ENCODE measurements around the gene FGFR3.
A peak's percentile ranks its signal among the peaks of the same experiment; 100 is the strongest.

FGFR3 gene
- 0.94 reads per million for total RNA-seq

DNA sequence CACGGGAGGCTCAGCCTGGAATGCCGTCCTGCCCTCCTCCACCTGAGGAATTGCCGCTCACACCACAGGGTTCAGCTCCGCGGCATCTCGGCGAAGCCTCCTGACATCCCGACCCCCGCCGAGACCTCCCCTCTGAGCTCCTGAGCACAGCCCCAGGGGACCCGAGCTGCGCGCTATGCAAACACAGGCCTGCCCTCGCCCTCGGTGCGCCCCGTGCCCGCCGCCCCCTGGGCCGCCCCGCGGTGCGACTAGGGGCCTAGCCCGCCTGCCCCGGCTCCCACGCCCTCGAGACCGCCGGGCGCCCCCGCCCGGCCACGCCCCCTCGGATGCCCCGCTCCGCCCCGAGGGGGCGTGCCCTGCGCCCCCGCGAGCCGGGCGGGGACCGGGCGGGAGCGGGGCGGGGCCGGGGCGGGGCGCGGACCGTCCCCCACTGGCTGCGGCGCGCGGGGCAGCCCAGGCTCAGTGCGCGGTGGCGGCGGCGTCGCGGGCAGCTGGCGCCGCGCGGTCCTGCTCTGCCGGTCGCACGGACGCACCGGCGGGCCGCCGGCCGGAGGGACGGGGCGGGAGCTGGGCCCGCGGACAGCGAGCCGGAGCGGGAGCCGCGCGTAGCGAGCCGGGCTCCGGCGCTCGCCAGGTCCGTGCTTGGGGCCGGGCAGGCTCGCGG, at the start of gene FGFR3:
FGFR3 (plus strand) TSS at position 462 of the 664 bp plus-strand sequence. CDS start 642 bp downstream, outside the sequence.
- no peak for DNase-seq

DNA sequence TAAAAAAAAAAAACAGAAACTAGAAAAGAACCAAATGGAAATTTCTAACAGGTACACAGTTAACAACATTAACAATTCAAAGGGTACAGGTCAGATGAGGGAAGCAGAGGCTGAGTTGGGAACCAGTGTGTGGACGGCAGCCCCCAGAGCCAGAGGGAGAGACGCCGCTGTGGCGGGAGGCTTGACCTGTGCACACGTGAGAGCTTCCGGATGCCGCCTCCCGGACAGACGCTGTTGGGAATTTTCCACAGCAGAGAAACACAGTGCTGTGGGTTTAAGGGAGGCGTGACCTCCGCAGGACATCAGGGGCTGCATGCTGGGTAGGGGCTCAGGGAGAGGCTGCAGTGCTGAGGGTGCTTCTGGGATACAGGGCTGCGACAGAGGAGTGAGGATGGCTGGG, 49.5 kb upstream of the FGFR3 start:
- DNase-seq = no peak

DNA sequence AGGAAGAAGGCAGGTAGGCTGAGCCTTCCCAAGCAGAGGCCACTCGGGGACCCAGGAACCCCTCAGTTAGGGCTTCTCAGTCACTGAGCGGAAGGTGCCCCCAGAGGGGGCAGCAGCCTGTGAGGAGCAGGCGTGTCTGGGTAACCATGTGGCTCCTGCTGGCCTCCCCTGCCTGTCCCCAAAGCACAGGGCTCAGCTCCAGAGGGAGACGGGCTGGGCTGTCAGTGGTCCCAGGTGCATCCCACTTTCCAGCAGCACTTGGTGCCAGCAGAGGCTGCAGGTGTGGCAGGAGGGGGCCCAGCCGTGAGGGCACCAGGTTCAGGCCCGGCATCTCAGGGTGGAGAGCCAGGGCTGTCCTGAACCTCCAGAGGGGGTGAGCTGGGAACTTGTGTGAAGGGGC, 49.1 kb upstream of the FGFR3 start:
- DNase-seq = no peak

DNA sequence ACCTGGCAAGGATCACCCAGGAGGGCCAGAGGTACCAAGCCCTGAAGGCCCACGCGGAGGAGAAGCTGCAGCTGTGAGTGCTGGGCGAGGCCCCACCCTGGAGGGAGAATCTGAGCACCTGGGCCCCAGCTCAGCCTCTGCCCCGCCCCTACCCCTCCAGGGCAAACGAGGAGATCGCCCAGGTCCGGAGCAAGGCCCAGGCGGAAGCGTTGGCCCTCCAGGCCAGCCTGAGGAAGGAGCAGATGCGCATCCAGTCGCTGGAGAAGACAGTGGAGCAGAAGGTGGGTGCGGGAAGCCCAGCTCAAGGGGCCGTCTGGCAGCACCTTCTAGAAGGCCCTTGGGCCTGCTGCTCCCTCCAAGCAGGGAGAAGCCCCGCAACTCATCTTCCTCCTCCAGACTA, 48.5 kb upstream of the FGFR3 start:
- no peak for DNase-seq

DNA sequence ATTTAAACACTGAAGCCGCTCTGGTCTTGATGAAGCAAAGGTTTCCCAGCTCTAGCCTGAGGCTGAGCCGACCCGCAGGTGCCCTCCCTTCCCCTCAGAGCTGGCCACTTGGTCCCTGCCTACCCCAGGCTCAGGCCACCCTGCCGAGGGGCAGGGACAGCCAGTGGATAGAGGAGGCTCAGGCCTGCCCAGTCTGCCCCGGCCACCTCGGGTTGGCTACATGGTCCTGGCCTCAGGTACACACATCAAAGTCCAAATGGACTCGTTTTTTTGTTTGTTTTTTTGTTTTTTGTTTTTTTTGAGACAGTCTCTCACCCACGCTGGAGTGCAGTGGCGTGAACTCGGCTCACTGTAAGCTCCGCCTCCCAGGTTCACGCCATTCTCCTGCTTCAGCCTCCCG, 47.9 kb upstream of the FGFR3 start:
- DNase-seq = no peak

DNA sequence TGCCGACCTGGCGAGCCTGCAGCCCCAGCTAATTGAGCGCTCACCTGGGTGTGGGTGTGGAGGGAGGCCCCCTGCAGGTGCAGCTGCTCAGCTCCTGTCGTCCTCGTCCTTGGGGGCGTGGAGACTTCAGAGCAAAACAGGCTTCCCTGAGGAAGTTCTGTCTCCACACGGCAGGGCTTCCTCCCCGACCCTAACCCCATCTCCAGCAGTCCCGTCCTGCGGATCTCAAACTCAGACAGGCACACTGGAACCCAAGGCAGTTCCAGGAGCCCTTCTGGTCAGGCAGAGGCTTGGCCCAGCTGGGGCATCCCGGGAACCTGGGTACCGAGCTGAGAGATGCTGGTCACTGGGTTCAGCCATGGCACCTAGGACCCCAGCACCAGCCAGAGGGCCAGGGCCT, 47.4 kb upstream of the FGFR3 start:
- DNase-seq = no peak

DNA sequence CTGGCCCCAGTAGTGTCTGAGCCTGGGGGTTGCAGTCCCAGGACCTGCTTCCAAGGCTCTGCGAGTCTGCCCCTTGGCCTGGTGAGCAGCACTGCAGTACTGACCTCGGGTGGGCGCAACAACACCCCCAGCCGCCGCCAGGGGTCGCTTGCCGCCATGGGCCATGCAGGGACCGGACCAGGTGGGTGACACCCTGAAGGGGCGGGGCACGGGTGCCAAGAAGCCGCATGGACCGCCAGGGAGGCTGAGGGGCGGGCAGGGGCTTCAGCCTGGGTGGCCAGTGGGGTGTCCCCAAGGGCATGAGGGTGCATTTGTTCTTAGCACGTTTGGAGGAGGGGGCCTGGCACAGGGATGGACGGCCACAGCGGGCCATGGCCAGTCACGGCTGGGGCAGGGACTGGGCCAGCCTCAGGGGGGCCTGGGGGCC, 46.8 kb upstream of the FGFR3 start:
- peak; percentile 65 for DNase-seq

DNA sequence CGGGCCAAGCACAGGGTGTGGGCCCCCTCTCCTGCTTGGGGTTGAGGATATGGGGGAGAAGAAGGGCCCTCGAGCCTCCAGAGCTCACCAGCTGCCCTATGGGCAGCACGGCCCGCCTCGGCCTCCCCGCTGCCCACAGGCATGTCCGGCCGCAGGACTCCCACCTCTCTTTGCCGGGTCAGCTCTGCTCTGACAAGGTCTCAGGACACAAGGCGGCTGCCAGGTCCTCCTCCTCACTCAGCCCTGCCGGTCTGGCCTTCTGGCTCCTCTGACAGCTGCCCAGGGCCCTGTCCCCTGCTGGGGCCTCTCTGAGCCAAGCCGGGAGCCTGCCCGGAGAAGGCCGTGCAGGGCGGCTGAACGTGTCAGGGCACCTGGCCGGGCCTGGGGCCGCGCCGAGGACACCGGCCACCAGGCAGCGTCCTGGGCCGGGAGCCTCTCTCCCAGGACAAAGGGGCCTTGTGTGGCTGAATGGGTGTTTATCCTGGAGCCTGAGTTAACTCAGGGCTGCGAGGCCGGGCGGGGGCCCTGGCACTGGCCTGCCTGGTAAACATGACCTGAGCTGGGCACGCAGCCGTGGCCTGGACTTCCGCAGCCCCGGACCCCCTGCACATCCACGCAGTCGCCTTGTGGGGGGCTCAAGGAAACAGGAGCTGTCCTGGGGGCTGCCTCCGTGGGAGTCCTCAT, 46.0 kb upstream of the FGFR3 start:
- no peak for DNase-seq

DNA sequence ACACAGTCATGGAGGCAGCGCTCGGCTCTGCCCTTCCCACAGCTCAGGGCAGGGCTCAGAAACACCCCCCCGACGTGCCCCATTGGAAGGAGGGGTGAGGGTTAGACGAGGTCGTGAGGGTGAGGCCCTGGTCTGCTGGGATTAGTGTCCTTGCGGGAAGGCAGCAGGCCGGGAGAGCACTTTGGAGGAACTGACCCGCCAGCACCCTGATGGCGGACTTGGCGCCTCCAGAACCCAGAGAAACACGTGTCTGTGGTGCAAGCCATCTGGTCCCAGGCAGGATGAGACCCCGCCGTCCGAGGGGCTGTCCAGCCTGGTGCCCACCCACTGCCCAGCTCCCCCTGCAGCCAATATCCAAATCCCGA, 45.5 kb upstream of the FGFR3 start:
- no peak for DNase-seq

DNA sequence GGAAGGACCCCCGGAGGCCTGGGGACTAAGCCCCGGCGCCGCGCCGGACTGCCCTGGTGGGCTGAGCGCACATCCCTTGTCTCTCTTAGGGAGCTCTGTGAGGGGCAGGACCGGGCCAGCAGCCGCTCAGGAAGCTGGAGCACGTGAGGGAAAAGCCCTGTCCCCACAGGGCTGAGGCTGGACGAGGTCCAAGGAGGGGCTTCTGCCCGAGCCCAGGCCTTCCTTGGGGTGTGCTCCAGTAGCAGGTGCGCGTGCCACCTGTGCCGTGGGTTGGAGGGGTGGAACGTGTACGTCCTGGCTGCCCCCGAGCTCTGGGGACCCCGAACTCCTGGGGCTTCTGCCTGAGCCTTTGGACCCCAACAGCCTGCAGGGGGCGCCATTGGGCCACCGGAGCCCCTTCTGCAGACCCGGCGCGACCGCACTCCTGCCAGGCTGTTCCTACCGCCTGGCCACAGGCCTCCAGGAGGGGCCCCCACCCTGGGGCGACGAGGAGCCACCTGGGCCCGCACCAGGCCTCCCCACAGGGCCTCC, 44.6 kb upstream of the FGFR3 start:
- peak; percentile 76 for DNase-seq

DNA sequence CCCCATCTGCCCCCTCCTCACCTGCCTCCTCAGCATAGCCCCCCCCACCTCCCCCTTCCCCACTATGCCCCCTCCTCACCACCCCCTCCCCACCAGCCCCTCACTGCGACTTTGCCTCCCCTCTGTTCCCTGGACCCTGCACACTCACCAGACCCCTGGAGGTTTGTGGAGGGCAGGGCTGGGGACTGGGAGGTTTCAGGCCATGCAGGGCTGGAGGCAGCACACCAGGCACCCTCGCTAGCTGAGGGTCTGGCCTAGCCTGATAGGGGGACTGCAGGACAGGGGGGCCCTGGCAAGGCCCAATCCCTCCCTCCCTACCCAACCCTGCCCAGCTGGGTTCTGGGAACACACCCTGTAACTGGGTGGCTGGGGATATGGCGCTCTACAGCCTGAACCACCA, 43.7 kb upstream of the FGFR3 start:
- DNase-seq = no peak

DNA sequence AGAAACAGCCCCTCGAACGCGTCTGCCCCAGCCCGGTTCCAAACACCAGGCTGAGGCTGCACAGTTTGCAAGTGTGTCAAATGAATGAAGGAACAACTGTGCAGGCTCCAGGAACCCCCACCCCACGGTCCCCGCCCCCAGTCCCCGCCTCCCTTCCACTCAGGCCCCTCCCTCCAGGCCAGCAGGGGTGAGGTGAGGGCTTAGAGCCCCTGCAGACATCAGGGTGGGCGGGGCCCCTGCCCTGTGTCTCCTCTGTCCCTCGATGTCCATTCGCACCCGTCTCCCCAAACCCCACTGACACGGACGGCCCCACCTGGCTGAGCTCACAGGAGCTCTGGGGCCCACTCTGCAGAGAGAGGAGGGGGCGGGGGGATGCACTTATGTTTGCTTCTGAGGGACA, 43.3 kb upstream of the FGFR3 start:
- DNase-seq = no peak

DNA sequence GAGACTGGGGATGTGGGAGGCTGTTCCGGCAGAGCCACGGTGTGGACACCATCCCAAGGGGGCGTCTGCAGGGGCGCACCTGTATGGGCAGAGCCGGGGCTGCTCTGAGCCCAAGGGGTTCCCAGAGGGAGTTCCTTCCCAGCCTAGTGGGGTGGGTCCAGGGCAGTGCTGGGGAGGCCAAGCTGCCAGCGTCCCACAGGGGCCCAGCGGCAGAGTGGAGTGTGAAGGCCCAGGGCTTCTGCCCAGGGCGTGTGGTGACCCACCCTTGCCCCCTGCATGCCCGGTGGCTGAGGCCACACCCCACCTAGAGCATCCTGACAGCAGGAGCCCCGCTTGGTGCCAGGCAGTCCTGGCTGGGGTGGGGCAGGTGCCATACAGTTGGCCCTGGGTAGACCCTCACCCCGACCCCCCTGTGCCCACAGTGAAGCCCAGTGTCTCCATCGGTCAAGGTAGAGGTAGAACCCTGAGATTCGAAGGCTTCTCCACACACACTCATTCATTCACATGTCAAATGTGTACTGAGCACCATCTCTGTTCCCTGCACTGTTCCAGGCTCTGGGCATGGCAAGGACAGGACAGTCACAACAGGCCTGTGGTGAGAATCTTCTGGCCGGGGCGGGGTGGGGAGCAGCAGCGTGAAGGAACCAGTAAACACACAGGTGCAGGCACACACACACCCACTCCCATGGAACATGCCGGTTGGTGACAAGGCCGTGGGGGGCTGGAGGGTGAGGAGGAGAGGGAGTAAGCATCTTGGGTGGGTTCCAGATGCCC, 42.5 kb upstream of the FGFR3 start:
- no peak for DNase-seq

DNA sequence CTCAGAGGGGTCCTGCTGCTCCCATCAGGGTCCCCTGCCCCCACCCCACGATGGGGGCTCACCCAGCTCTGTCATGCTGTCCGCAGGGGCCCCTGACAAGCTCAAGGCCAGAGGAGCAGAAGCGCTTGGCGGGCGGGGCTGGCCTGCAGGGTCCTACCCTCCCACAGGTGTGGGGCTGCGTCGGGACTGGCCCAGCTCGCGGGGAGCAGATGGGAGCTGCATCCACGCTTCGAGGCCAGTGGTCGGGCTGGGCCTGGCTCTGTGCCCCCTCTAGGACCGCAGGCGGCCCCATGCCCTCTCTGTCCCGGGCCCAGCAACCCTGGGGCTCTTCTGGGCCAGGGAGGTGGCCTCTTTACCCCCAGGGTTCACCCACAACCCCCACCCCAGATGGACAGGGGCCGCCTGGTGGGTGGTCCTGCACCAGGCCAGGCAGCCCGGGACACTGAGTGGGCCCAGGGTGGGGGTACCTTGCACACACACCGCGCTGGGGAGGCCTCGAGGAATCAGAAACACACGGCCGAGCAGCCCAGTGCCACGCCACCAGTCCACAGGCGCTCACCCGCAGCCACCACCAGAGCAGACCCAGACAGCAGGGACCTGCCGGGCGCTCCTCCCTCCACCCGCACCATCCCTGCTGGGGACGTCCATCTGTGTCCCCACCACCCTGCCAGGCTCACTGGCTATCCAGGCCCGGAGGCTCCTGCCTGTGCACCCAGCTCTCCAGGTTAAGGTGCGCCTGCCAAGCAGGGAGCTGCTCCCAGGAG, 41.8 kb upstream of the FGFR3 start:
- DNase-seq = no peak

DNA sequence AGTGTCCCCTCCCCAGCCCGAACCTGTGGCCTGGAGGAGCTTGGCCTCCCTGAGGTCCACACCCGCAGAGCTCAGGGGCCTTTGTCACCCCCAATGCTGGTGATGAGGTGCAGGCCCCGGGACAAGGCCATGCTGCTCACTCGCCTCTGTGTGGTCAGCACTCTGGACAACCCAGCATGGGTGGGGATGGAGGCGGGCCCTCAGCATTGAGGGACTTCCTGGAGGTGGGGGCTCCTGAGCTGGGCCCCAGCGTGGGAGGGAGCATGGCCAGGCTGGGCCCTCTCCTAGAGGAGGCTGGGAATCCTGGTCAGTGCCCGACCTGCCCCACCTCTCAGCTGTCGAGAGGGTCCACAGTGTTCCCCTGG, 41.2 kb upstream of the FGFR3 start:
- no peak for DNase-seq

DNA sequence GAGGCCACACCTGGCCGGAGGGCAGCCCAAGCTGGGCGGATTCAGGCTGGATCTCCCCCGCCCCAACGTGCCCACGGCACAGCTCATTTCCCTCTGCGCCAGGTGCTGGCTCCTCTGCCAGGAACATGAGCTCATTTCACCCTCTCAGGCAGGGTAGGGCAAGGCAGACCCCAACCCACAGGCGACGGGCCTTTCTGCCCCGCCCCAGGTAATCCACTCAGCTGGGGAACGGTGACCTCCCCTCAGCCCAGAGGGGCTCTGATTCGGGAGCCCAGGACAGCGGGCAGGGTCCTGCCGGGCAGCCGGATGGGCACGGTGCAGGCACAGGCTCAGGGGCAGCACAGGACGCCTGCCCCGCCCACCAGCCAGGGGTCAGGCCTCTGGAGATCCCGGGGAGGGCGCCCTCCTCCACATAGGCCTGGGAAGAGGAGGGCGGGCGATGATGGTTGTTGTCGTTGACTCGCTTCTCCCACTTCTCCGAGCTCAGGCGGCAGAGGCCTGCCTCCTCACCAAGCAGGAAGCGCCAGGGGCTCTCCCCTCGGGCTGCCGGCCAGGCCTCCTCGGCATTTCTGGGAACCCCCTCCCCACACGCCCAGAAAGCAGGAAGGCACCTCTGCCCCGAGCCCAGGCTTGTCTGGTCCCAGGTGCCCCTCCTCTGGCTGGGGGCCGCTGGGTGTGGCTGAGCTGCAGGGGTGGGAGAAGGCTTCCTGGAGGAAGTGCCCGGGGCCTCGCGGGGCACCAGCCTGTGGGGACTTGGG, 40.6 kb upstream of the FGFR3 start:
- DNase-seq = no peak

DNA sequence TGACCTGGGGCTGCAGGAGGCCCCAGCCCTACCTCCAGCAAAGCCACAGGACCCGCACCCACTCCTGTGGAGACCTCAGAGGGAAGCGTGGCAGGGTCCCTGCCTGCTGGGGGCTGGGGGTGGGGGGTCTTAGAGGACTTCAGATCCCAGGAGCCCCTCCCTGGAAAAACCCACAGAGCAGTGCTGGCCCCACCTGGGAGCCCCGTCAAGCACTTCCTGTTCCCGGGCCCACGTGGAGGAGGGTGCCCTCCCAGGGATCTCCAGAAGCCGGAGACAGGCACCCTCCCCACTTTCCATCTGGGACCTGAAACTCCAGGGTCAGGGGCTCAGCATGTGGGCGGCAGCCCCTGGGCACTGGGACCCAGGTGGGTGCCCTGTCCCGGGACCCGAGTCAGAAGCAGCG, 39.8 kb upstream of the FGFR3 start:
- DNase-seq = no peak

DNA sequence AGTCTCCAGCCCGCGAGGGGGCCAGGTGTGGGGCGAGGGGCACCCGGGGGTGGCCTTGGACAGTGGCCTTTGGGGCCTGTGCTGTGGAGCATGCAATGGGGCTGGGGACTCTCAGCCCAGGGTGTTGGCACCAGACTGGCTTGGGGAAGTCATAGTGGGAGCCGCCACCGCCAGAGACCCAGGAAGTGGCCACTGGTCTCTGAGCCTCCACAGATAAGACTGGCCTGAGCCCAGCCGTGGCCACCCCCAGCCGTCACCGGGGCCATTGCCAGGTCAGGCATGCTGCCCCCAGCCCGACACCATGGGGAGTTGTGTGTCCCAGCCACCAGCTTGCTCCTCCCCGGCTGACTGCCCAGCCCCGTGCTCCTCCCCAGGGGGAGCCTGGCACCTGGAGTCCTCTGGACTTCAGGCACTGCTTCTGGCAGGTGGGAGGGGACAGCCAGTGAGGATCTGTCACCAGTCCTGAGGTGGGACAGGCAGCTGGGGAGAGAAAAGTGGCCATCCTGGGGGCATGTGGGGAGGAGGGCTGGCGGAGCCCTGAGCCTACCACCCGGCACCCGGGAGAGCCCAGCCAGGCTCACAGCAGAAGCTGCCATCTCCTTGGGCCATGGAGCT, 39.3 kb upstream of the FGFR3 start:
- DNase-seq = no peak

DNA sequence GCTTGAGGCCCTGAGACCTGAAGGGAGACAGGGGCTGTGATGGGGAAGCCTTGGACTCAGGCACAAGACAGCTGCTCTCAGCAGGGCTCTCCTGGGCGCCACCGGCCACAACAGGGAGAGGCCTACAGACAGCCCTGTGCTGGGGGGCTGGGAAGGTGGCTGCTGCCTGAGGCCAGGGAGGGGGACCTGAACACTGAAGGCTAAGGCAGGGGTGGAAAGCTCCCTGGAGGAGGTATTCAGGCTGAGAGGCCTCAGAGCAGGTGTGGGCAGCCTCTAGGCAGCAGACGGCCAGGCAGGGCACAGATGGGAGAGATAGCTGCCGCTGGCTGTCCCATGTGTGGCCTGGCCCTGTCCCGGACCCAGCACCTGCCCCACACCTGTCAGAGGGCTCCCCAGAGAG, 38.8 kb upstream of the FGFR3 start:
- DNase-seq = no peak

DNA sequence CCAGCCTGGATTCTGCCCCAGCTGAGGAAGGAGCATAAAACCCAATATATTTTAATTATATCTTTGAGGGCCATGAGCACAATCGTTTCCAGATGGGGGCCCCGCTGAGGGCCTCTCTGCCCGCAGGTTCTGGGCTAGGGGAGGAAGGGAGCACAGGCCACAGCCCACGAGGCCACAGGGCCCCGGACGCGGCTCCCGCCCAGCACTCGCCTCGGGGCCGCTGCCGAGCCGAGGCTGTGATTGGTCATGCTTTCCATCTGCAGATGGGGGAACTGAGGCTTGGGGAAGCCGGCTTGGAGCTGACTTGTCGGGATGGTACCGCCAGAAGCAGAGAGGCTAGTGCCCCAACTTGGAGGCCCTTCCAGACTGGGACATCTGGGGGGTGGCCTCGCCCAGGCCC, 37.8 kb upstream of the FGFR3 start:
- DNase-seq = no peak

DNA sequence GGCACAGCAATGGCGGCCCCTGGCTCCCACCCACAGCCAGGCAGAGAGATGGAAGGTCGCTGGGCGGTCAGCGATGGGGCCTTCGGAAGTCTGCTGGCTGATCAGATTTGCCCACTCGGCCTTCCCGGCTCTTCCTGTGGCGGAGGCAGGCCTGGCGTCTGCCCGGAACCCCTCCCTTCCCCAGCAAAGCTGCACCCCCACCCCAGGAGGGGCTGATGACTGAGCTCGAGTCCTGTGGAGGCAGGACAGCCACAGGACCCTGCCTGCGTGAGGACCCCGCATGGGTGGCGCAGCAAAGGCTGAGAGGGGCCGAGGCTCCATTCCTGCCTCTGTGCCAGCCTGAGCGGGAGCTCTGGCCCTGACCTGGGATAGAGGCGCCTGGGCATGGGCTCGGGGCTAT, 37.0 kb upstream of the FGFR3 start:
- no peak for DNase-seq
